T-cell (primary cell): ENCODE measurements around the gene PLEK. TPM values are rescaled to one million over a fixed set of nuclear protein-coding genes. Genes with fewer than 3 reads are reported as not detected.
"Not testable (repeated sequence)": the region's sequence is repeated elsewhere in the genome, so short reads cannot be mapped to it uniquely, and the experiment has no call there.

Experiments
- ATAC-seq, 4 experiments: fragments of 200-7000 bp in 3 of 4; fragments of 150-1000 bp in 1 of 4; cut with Tn5 transposase; replicated peaks in 1 of 4; 1 replicate in 3 of 4; 2 replicates in 1 of 4; pipeline ENCODE4 v1.10.0; 2021; ENCODE audit warnings: moderate library complexity in 3 of 4, mild to moderate bottlenecking in 2 of 4, moderate number of reproducible peaks in 1 of 4
- CTCF ChIA-PET, 2 donors: fragments of 300-600 bp; sonication (Branson Sonifier 250); formaldehyde crosslinking; loops; one replicate each; lab custom pipeline; 2022; ENCODE audit warnings: antibody characterized with exemption in 2 of 2; lab: Charles Lee
- POLR2A ChIA-PET, 2 donors: fragments of 300-600 bp; sonication (Branson Sonifier 250); formaldehyde crosslinking; loops; one replicate each; lab custom pipeline; 2022; ENCODE audit warnings: antibody characterized with exemption in 2 of 2; lab: Charles Lee
- DNase-seq, 35 experiments: peaks; one replicate each; pipeline versions ENCODE4 v3.0.0 to v3.0.0-alpha.2; 2013 to 2023
- H3K27ac ChIP-seq: one replicate; pipeline ENCODE4 v1.5.1; 2013; ENCODE audit warnings: low read length
- H3K27me3 ChIP-seq, 2 experiments: replicated peaks in 1 of 2; 1 replicate in 1 of 2; 2 replicates in 1 of 2; pipeline versions ENCODE4 v1.6.1 to v1.7.0; 2013; ENCODE audit warnings: low read length in 1 of 2, mixed read lengths in 1 of 2; ENCODE audit not compliant: control insufficient read depth in 2 of 2, insufficient read depth in 2 of 2; ENCODE audit errors: extremely low read depth in 1 of 2
- H3K36me3 ChIP-seq, 2 donors: 1 replicate in 1 of 2; 2 replicates in 1 of 2; pipeline versions ENCODE4 v1.6.1 to v1.7.0; 2013; ENCODE audit warnings: low read length in 1 of 2; ENCODE audit not compliant: control insufficient read depth in 2 of 2, insufficient read depth in 1 of 2; ENCODE audit errors: extremely low read depth in 1 of 2
- H3K4me1 ChIP-seq, 2 experiments: 1 replicate in 1 of 2; 2 replicates in 1 of 2; pipeline versions ENCODE4 v1.6.1 to v1.7.0; 2013; ENCODE audit warnings: low read length in 2 of 2, mixed read lengths in 1 of 2; ENCODE audit not compliant: insufficient read depth in 2 of 2, control insufficient read depth in 1 of 2; ENCODE audit errors: extremely low read depth in 1 of 2
- H3K4me3 ChIP-seq, 2 donors: 1 replicate in 1 of 2; 2 replicates in 1 of 2; pipeline versions ENCODE4 v1.5.1 to v1.7.0; 2013; ENCODE audit warnings: mild to moderate bottlenecking in 2 of 2, low read length in 1 of 2, moderate library complexity in 1 of 2; ENCODE audit not compliant: control insufficient read depth in 1 of 2; ENCODE audit errors: extremely low read depth in 1 of 2
- H3K9me3 ChIP-seq: 2 replicates; pipeline ENCODE4 v1.7.0; 2013
- H3K27ac Mint-ChIP-seq, 2 donors: one replicate each; pipeline ENCODE4 v1.8.0; 2020 to 2021; ENCODE audit warnings: mild to moderate bottlenecking in 2 of 2, mixed read lengths in 2 of 2
- H3K27me3 Mint-ChIP-seq, 2 donors: one replicate each; pipeline ENCODE4 v1.8.0; 2021 to 2022; ENCODE audit warnings: mixed read lengths in 2 of 2
- H3K36me3 Mint-ChIP-seq: one replicate; pipeline ENCODE4 v1.8.0; 2021; ENCODE audit warnings: mixed read lengths
- H3K4me1 Mint-ChIP-seq, 3 donors: one replicate each; pipeline ENCODE4 v1.8.0; 2020 to 2022; ENCODE audit warnings: mixed read lengths in 3 of 3, mild to moderate bottlenecking in 1 of 3
- H3K4me3 Mint-ChIP-seq, 3 donors: one replicate each; pipeline ENCODE4 v1.8.0; 2020 to 2022; ENCODE audit warnings: mild to moderate bottlenecking in 3 of 3, mixed read lengths in 3 of 3, moderate library complexity in 3 of 3
- H3K9me3 Mint-ChIP-seq, 3 donors: one replicate each; pipeline ENCODE4 v1.8.0; 2020 to 2022; ENCODE audit warnings: mixed read lengths in 3 of 3
- WGBS: methylation state at CpG from one replicate; pipeline ENCODE4 v1.1.5; 2013; ENCODE audit warnings: missing lambda C conversion rate; ENCODE audit not compliant: insufficient coverage; 5-methylcytosine and 5-hydroxymethylcytosine counted together
- total RNA-seq, 35 experiments: library from RNA in 6 of 35; stranded (reverse) in 6 of 35; fragments of 120-200 nt in 1 of 35; gene quantifications; one replicate each; pipeline versions ENCODE4 v1.2.1 to v1.2.4 and lab custom pipeline; 2013 to 2026

The PLEK gene
- total RNA-seq, 5 donors from 2014 or later (not counting 1 experiment from before 2014, with no cell fraction given): 5.1 to 28.4 (median 13.6) TPM

DNA sequence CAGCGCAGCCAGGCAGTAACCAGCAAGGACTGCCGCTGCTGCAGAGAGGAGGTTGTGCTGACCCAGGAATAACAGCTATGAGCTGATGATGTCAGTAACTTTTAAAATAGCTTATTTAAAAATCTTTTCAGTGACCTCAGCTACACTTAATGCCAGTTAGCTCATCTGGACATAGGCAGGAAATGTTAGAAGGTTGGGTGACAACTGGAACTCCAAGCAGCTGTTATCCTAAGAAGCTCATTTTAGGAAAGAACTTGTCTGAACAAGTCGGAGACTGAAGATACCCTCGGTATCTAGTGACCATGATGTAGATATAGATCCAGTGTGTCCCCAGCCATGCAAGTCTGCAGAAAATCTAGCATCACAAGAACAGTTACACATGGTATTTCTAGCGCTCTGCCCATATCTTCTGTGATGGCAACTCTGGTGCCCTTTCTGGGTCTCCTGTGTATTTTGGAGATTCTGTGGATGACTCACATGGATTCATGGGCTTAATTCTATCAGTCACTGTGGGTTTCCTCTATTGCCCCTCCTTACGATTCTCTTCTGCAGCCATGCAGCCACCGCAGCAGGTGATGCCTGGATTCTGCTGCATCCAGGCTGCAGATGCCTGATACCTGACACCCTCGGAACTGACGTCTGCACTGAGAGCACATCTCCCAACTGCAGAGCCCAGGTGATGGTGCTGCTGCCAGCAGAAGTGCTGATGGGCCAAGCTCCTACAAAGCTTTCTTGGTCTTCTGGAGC is 19.8 kb upstream of the PLEK start:
- Mint-ChIP-seq H3K36me3 (no peaks in the 10 kb centered on the region), H3K4me3 (no peak overlapping the region), H3K4me1 (no peaks in the 10 kb centered on the region), H3K9me3 (no peaks in the 10 kb centered on the region), H3K27ac (no peak overlapping the region), H3K27me3 (peaks cover 46 to 53% of the 10 kb centered on the region in 2 donors)
- H3K27me3 ChIP-seq: peaks cover 0 to 9% of the 10 kb centered on the region in 2 experiments
- no peak overlapping the region for H3K4me3 ChIP-seq
- H3K36me3 ChIP-seq: no peaks in the 10 kb centered on the region
- no peaks in the 10 kb centered on the region for H3K9me3 ChIP-seq
- WGBS: 70% methylated on average over 5 of the region's 9 CpGs
- POLR2A ChIA-PET: no interaction called here
- ATAC-seq: no peak
- H3K4me1 ChIP-seq: no peaks in the 10 kb centered on the region
- CTCF ChIA-PET: no interaction called here
- DNase-seq: no peak
- no peak overlapping the region for H3K27ac ChIP-seq

DNA sequence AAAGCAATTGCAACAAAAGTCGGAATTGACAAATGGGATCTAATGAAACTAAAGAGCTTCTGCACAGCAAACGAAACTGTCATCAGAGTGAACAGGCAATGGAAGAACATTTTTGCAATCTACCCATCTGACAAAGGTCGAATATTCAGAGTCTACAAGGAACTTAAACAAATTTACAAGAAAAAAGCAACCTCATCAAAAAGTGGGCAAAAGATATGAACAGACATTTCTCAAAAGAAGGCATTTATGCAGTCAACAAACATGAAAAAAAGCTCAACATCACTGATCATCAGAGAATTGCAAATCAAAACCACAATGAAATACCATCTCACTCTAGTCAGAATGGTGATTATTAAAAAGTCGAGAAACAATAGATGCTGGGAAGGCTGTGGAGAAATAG is 16.0 kb upstream of the PLEK start:
- peaks cover 24 to 34% of the 10 kb centered on the region in 2 donors for H3K27me3 Mint-ChIP-seq
- H3K4me3 Mint-ChIP-seq, H3K4me3 ChIP-seq, H3K27ac Mint-ChIP-seq, DNase-seq, H3K27ac ChIP-seq, CTCF ChIA-PET, H3K36me3 ChIP-seq, H3K9me3 ChIP-seq, H3K36me3 Mint-ChIP-seq, POLR2A ChIA-PET, ATAC-seq, H3K9me3 Mint-ChIP-seq, H3K27me3 ChIP-seq, H3K4me1 Mint-ChIP-seq, H3K4me1 ChIP-seq: not testable (repeated sequence)
- WGBS: 63% methylated on average over 1 of the region's 4 CpGs

GRCh38 chr2:68351997-68352396 is 13.1 kb upstream of the PLEK start:
- DNase-seq: no peak
- Mint-ChIP-seq H3K4me1 (no peaks in the 10 kb centered on the region), H3K9me3 (no peaks in the 10 kb centered on the region), H3K4me3 (no peak overlapping the region), H3K27ac (no peak overlapping the region), H3K27me3 (peaks cover 6 to 14% of the 10 kb centered on the region in 2 donors), H3K36me3 (no peaks in the 10 kb centered on the region)
- H3K27ac ChIP-seq: no peak overlapping the region
- WGBS: 100% methylated on average over 2 of the region's 6 CpGs
- ChIA-PET POLR2A (no interaction called here), CTCF (interaction anchor here in 1 of 2 donors (0.9 kb wide), 1 partner anchor 88 kb away, joined by 3 read pairs; no protein-coding TSS in a partner anchor)
- no peaks in the 10 kb centered on the region for H3K4me1 ChIP-seq
- H3K4me3 ChIP-seq: no peak overlapping the region
- H3K27me3 ChIP-seq: peaks cover 0 to 2% of the 10 kb centered on the region in 2 experiments
- no peak for ATAC-seq
- H3K9me3 ChIP-seq: no peaks in the 10 kb centered on the region
- no peaks in the 10 kb centered on the region for H3K36me3 ChIP-seq

- Mint-ChIP-seq H3K27me3 (peaks cover 0 to 8% of the 10 kb centered on the region in 2 donors), H3K4me1 (no peaks in the 10 kb centered on the region), H3K9me3 (no peaks in the 10 kb centered on the region), H3K36me3 (no peaks in the 10 kb centered on the region), H3K4me3 (no peak overlapping the region), H3K27ac (no peak overlapping the region)
- WGBS: 20% methylated on average over 2 of the region's 2 CpGs
- ATAC-seq (no peak), DNase-seq (no peak)
- H3K27ac ChIP-seq: no peak overlapping the region
- CTCF ChIA-PET: no interaction called here
- H3K36me3 ChIP-seq: no peaks in the 10 kb centered on the region
- POLR2A ChIA-PET: no interaction called here
- H3K27me3 ChIP-seq: peaks cover 0 to 2% of the 10 kb centered on the region in 2 experiments
- H3K9me3 ChIP-seq: no peaks in the 10 kb centered on the region
- H3K4me3 ChIP-seq: no peak overlapping the region
- H3K4me1 ChIP-seq: peaks cover 0 to 2% of the 10 kb centered on the region in 2 experiments
These were observed 12.3 kb upstream of the PLEK start for GRCh38 chr2:68352651-68353391.

- H3K36me3 ChIP-seq: no peaks in the 10 kb centered on the region
- H3K4me1 ChIP-seq: peaks cover 0 to 3% of the 10 kb centered on the region in 2 experiments
- CTCF ChIA-PET: interaction anchor here (0.7 to 1.0 kb wide), 3 partner anchors 15 to 85 kb away, joined by 3 to 6 read pairs (median 3); no protein-coding TSS in a partner anchor
- no peak overlapping the region for H3K4me3 Mint-ChIP-seq
- H3K27me3 ChIP-seq: peaks cover 0 to 2% of the 10 kb centered on the region in 2 experiments
- POLR2A ChIA-PET: no interaction called here
- H3K36me3 Mint-ChIP-seq: no peaks in the 10 kb centered on the region
- H3K9me3 Mint-ChIP-seq: no peaks in the 10 kb centered on the region
- H3K4me1 Mint-ChIP-seq: peaks cover 0 to 1% (median under 1%) of the 10 kb centered on the region in 3 donors
- WGBS: 100% methylated on average over 2 of the region's 4 CpGs
- DNase-seq (no peak), ATAC-seq (no peak)
- H3K27me3 Mint-ChIP-seq: no peaks in the 10 kb centered on the region
- no peaks in the 10 kb centered on the region for H3K9me3 ChIP-seq
- H3K4me3 ChIP-seq: no peak overlapping the region
- H3K27ac ChIP-seq: no peak overlapping the region
- H3K27ac Mint-ChIP-seq: no peak overlapping the region
These were observed 8.4 kb upstream of the PLEK start for GRCh38 chr2:68356599-68357239.

DNA sequence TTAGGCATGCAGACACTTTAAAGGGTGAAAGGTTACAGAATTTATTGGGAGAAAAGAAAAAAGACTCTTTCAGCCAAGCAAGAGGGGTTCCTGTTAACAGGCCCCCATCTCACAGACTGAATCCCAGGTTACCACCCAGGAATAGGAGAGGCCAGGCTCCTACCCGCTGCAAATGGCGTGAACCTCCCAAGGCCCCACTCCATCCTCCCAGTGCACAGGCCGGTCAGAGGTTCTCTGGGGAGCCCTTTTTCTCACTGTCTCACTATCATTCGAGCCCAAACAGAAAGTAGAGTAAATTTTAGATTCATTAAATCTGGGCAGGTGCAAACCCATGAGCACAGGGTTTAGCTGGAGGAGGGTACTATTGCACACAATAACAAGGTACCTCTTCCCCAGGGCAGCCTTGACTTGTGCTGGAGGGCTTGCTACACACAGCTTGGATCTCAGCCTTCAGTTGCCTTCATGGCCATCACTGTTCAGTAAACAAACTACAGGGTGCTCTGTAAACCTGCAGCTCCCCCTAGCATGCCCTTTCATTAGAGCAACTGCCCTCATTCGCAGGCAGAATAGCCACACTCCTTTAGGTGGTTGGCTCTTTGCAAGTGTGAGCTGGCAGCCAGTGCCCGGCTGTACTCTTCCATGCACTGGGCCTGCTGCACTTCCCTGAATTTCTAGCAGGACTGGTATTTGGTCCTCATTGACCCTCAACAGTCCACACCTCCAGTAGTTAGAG is 7.3 kb upstream of the PLEK start:
- H3K9me3 Mint-ChIP-seq: no peaks in the 10 kb centered on the region
- no peak overlapping the region for H3K4me3 Mint-ChIP-seq
- DNase-seq: peak in 2 of 35 experiments; percentile 8 to 39
- no peaks in the 10 kb centered on the region for H3K36me3 Mint-ChIP-seq
- H3K9me3 ChIP-seq: no peaks in the 10 kb centered on the region
- CTCF ChIA-PET: interaction anchor here (0.6 to 1.0 kb wide), 4 partner anchors 14 to 582 kb away, joined by 3 read pairs; no protein-coding TSS in a partner anchor
- no peaks in the 10 kb centered on the region for H3K27me3 ChIP-seq
- no peak overlapping the region for H3K27ac Mint-ChIP-seq
- 60% methylated on average over 2 of the region's 6 CpGs for WGBS
- H3K27me3 Mint-ChIP-seq: no peaks in the 10 kb centered on the region
- POLR2A ChIA-PET: no interaction called here
- peaks cover 10 to 11% (median 10%) of the 10 kb centered on the region in 3 donors for H3K4me1 Mint-ChIP-seq
- no peak overlapping the region for H3K4me3 ChIP-seq
- H3K36me3 ChIP-seq: no peaks in the 10 kb centered on the region
- ATAC-seq: peak in 1 of 4 experiments; percentile 32
- H3K27ac ChIP-seq: no peak overlapping the region
- peaks cover 0 to 6% of the 10 kb centered on the region in 2 experiments for H3K4me1 ChIP-seq
